Ishikawa (cell line): ENCODE measurements around the gene FAM187B.

Source experiments
- CEBPB ChIP-seq: IDR thresholded peaks from 2 replicates; pipeline ENCODE4 v1.6.1; 2012
- FOXM1 ChIP-seq: IDR thresholded peaks from 2 replicates; pipeline ENCODE4 v1.6.1; 2012; ENCODE audit warnings: low read depth, borderline replicate concordance
- TCF12 ChIP-seq: IDR thresholded peaks from 2 replicates; pipeline ENCODE4 v1.6.1; 2012; ENCODE audit warnings: low read depth
- YY1 ChIP-seq: IDR thresholded peaks from 2 replicates; pipeline ENCODE4 v1.6.1; 2012; ENCODE audit warnings: low read depth

- no peak for TF ChIP-seq YY1
- TF ChIP-seq CEBPB = no peak
- no peak for TF ChIP-seq TCF12
- no peak for TF ChIP-seq FOXM1
These were observed 37.5 kb upstream of the FAM187B start for GRCh38 chr19:35265900-35266519.
